Stimulated activated CD4-positive, alpha-beta T cell treated with anti-CD3 and anti-CD28 coated beads, Interleukin-4, amount 100 ng/mL, for 4 hours (primary cell): ENCODE data around the gene RGPD4.

Experiments
- DNase-seq, 2 experiments: peaks; one replicate each; pipeline ENCODE4 v3.0.0-alpha.2; 2020

Gene RGPD4

GRCh38 chr2:107931412-107931811 is 104.7 kb downstream of the RGPD4 start:
- DNase-seq, result no peak

- no peak for DNase-seq
Observed at GRCh38 chr2:107932488-107932887, 105.8 kb downstream of the RGPD4 start.

GRCh38 chr2:107932979-107933378 is 106.3 kb downstream of the RGPD4 start:
- DNase-seq, result no peak

- no peak for DNase-seq
Observed at GRCh38 chr2:107936433-107937359, 110.0 kb downstream of the RGPD4 start.
